A549 (cell line): ENCODE data around the gene MYH1. TPM values are rescaled to one million over a fixed set of nuclear protein-coding genes. Genes with fewer than 3 reads are reported as not detected.
A peak's percentile ranks its signal among the peaks of the same experiment; 100 is the strongest.

Experiments used
- ATAC-seq, 2 experiments: fragments of 200-7000 bp in 1 of 2; fragments of >200 bp in 1 of 2; cut with Nextera tagmentation in 1 of 2; cut with Tn5 transposase in 1 of 2; 3 replicates each; pipeline versions ENCODE4 v1.8.0 to v1.9.1; 2018 to 2020; ENCODE audit warnings: mild to moderate bottlenecking in 1 of 2, moderate library complexity in 1 of 2
- CTCF ChIA-PET: fragments of 300-600 bp; sonication (Branson Sonifier 250); formaldehyde crosslinking; extraction: SDS; loops from one replicate; lab custom pipeline; 2021; ENCODE audit warnings: antibody characterized with exemption, inconsistent platforms; lab: Yijun Ruan, JAX
- POLR2A ChIA-PET: fragments of 350-600 bp; formaldehyde crosslinking; extraction: SDS; loops from one replicate; lab custom pipeline; 2021; ENCODE audit warnings: antibody characterized with exemption, inconsistent platforms; lab: Yijun Ruan, JAX
- DNase-seq, 2 experiments: peaks; one replicate each; pipeline versions ENCODE4 v3.0.0 to v3.0.0-alpha.2; 2011 to 2016; ENCODE audit warnings: low read depth in 1 of 2, low spot score in 1 of 2
- FAIRE-seq: peaks from 2 replicates; lab custom pipeline; 2011; peaks lifted over from hg19 to GRCh38; lab: Jason Lieb, UNC
- H3K27ac ChIP-seq, 2 experiments: fragments of >200 bp; sonication (Bioruptor Twin); formaldehyde crosslinking; 3 replicates each; pipeline ENCODE4 v1.5.1; 2016 to 2017
- H3K4me1 ChIP-seq: fragments of >200 bp; sonication (Bioruptor Twin); formaldehyde crosslinking; 3 replicates; pipeline ENCODE4 v1.6.1; 2016
- H3K4me2 ChIP-seq: fragments of >200 bp; sonication (Bioruptor Twin); formaldehyde crosslinking; 3 replicates; pipeline ENCODE4 v1.6.1; 2016
- H3K4me3 ChIP-seq: fragments of >200 bp; sonication (Bioruptor Twin); formaldehyde crosslinking; 3 replicates; pipeline ENCODE4 v1.5.1; 2016
- H3K9me3 ChIP-seq: fragments of >200 bp; sonication (Bioruptor Twin); formaldehyde crosslinking; 3 replicates; pipeline ENCODE4 v1.6.1; 2016
- ATOH8 ChIP-seq: fragments of 250-450 bp; sonication (Bioruptor Pico); IDR thresholded peaks from 2 replicates; pipeline ENCODE4 v1.5.0; 2020; ENCODE audit warnings: low read depth, mild to moderate bottlenecking, moderate library complexity
- BCL3 ChIP-seq: fragments of >200 bp; sonication (Bioruptor Twin); formaldehyde crosslinking; IDR thresholded peaks from 3 replicates; pipeline ENCODE4 v1.6.1; 2016
- BHLHE40 ChIP-seq: IDR thresholded peaks from 2 replicates; pipeline ENCODE4 v1.6.1; 2012; ENCODE audit warnings: low read depth, low read length, inconsistent platforms
- EHF ChIP-seq: fragments of 250-450 bp; sonication (Bioruptor Pico); IDR thresholded peaks from 2 replicates; pipeline ENCODE4 v1.5.0; 2020; ENCODE audit warnings: mild to moderate bottlenecking
- EHMT2 ChIP-seq: fragments of 200-600 bp; sonication (generic); IDR thresholded peaks from 2 replicates; pipeline ENCODE4 v1.6.1; 2016; ENCODE audit warnings: antibody characterized with exemption, low read depth, mild to moderate bottlenecking, moderate library complexity
- ELK1 ChIP-seq: fragments of 150-350 bp; IDR thresholded peaks from 2 replicates; pipeline ENCODE4 v1.6.1; 2014; ENCODE audit warnings: low read depth, mild to moderate bottlenecking, low read length
- ESRRA ChIP-seq: fragments of 150-350 bp; IDR thresholded peaks from 2 replicates; pipeline ENCODE4 v1.6.1; 2014; ENCODE audit warnings: mild to moderate bottlenecking, low read length, borderline replicate concordance
- FOSB ChIP-seq: fragments of 250-450 bp; sonication (Bioruptor Pico); IDR thresholded peaks from 2 replicates; pipeline ENCODE4 v1.5.0; 2020; ENCODE audit warnings: mild to moderate bottlenecking, moderate library complexity
- FOSL2 ChIP-seq, 2 experiments: fragments of 450-650 bp in 1 of 2; fragments of >200 bp in 1 of 2; sonication (Bioruptor Twin) in 1 of 2; formaldehyde crosslinking; IDR thresholded peaks; 2 replicates each; pipeline versions ENCODE4 v1.5.0 to v1.6.1; 2016 to 2020; ENCODE audit warnings: mild to moderate bottlenecking in 1 of 2, moderate library complexity in 1 of 2
- FOXS1 ChIP-seq: fragments of 250-450 bp; sonication (Bioruptor Pico); IDR thresholded peaks from 2 replicates; pipeline ENCODE4 v1.5.0; 2020; ENCODE audit warnings: mild to moderate bottlenecking, moderate library complexity
- HDAC2 ChIP-seq: fragments of 200-600 bp; sonication (generic); IDR thresholded peaks from 2 replicates; pipeline ENCODE4 v1.6.1; 2016
- HES2 ChIP-seq: fragments of >200 bp; sonication (Bioruptor Twin); formaldehyde crosslinking; IDR thresholded peaks from 2 replicates; pipeline ENCODE4 v1.6.1; 2016
- HEYL ChIP-seq: fragments of 250-450 bp; sonication (Bioruptor Pico); IDR thresholded peaks from 2 replicates; pipeline ENCODE4 v1.8.0; 2021; ENCODE audit warnings: mild to moderate bottlenecking, moderate library complexity
- HOXA7 ChIP-seq: fragments of 250-450 bp; sonication (Bioruptor Pico); IDR thresholded peaks from 2 replicates; pipeline ENCODE4 v1.5.0; 2020; ENCODE audit warnings: mild to moderate bottlenecking, moderate library complexity
- HOXB13 ChIP-seq: fragments of 250-450 bp; sonication (Bioruptor Pico); IDR thresholded peaks from 2 replicates; pipeline ENCODE4 v1.5.0; 2020; ENCODE audit warnings: low read depth, mild to moderate bottlenecking, moderate library complexity
- MYC ChIP-seq: IDR thresholded peaks from 2 replicates; pipeline ENCODE4 v1.6.1; 2012; ENCODE audit warnings: mild to moderate bottlenecking, inconsistent platforms, low read length, improper control_type of control experiment, borderline replicate concordance
- NFE2L2 ChIP-seq: fragments of 150-350 bp; conservative IDR thresholded peaks from 2 replicates; pipeline ENCODE4 v1.6.1; 2014; ENCODE audit warnings: low read length
- NPAS2 ChIP-seq: fragments of 250-450 bp; sonication (Bioruptor Pico); IDR thresholded peaks from 2 replicates; pipeline ENCODE4 v1.8.0; 2022; ENCODE audit warnings: mild to moderate bottlenecking, moderate library complexity, borderline replicate concordance
- NR3C1 ChIP-seq: fragments of >200 bp; sonication (Bioruptor Twin); formaldehyde crosslinking; IDR thresholded peaks from 3 replicates; pipeline ENCODE4 v1.6.1; 2017
- POLR2A ChIP-seq: IDR thresholded peaks from 2 replicates; pipeline ENCODE4 v1.6.1; 2012; ENCODE audit warnings: mild to moderate bottlenecking, low read length
- POLR2AphosphoS2 ChIP-seq: conservative IDR thresholded peaks from 2 replicates; pipeline ENCODE4 v1.6.1; 2012; ENCODE audit warnings: low read length, improper control_type of control experiment, inconsistent platforms
- RAD21 ChIP-seq, 2 experiments: fragments of >200 bp in 1 of 2; sonication (Bioruptor Twin) in 1 of 2; formaldehyde crosslinking in 1 of 2; IDR thresholded peaks in 1 of 2; conservative IDR thresholded peaks in 1 of 2; 2 replicates in 1 of 2; 3 replicates in 1 of 2; pipeline ENCODE4 v1.6.1; 2012 to 2018; ENCODE audit warnings: inconsistent platforms in 1 of 2
- RARB ChIP-seq: fragments of 250-450 bp; sonication (Bioruptor Pico); IDR thresholded peaks from 2 replicates; pipeline ENCODE4 v1.8.0; 2021; ENCODE audit warnings: mild to moderate bottlenecking, moderate library complexity
- RCOR1 ChIP-seq: fragments of 150-350 bp; IDR thresholded peaks from 2 replicates; pipeline ENCODE4 v1.6.1; 2014; ENCODE audit warnings: antibody characterized with exemption, low read length, low read depth
- TFCP2L1 ChIP-seq: fragments of 250-450 bp; sonication (Bioruptor Pico); IDR thresholded peaks from 2 replicates; pipeline ENCODE4 v1.5.0; 2021; ENCODE audit warnings: mild to moderate bottlenecking
- ZC3H11A ChIP-seq: fragments of 450-650 bp; IDR thresholded peaks from 2 replicates; pipeline ENCODE4 v1.6.1; 2014; ENCODE audit warnings: antibody characterized with exemption, mild to moderate bottlenecking
- WGBS: methylation state at CpG from one replicate; pipeline ENCODE4 v1.1.6; 2017; ENCODE audit errors: missing lambda C conversion rate; 5-methylcytosine and 5-hydroxymethylcytosine counted together
- polyA plus RNA-seq, 4 experiments: library from polyadenylated mRNA; depleted of rRNA in 3 of 4; stranded (reverse); fragments of >200 nt; fragmentation: RNase III in 1 of 4; extraction: RNeasy Plus Mini Kit Qiagen cat#74134 plus additional on column Dnase treatment in 1 of 4; gene quantifications; 2 replicates in 3 of 4; 3 replicates in 1 of 4; pipeline ENCODE4 v1.2.3, GENCODE V29; 2011 to 2017

The MYH1 gene
- polyA plus RNA-seq, 2 of the 4 experiments (the other 2 are of a cell fraction), result not detected

- Histone ChIP-seq H3K4me3 (no peak within 1 kb of the TSS), H3K9me3 (no peaks in the 10 kb centered on the region), H3K4me1 (no peaks in the 10 kb centered on the region), H3K4me2 (no peak within 1 kb of the TSS), H3K27ac (no peak within 1 kb of the TSS)
- ATAC-seq, result no peak
- FAIRE-seq, result no peak
- no peak for TF ChIP-seq HES2
- POLR2A ChIA-PET, result no interaction called here
- WGBS, result 0% methylated on average over 1 of the region's 1 CpG
- DNase-seq, result no peak
- CTCF ChIA-PET, result no interaction called here
Measured at GRCh38 chr17:10469459-10469858, 48.9 kb downstream of the MYH1 start, which contains the start of gene MYH4. Gene MYH4, minus strand, starts transcription at chr17:10469559. Its CDS starts 2,814 bp downstream, at chr17:10466745.

GRCh38 chr17:10463402-10463801 is 54.9 kb downstream of the MYH1 start:
- POLR2A ChIA-PET, result no interaction called here
- H3K4me3 ChIP-seq, result no peak overlapping the region
- TF ChIP-seq RCOR1 (no peak), ZC3H11A (no peak), ELK1 (no peak), FOXS1 (no peak), NFE2L2 (no peak), ATOH8 (CRISPR knock-in tag) (no peak), BHLHE40 (no peak), HDAC2 (no peak), HOXB13 (no peak), MYC (no peak), BCL3 (no peak), HEYL (no peak), RAD21 (conservative IDR thresholded peaks at IDR 0.05 in 1 of 2, IDR thresholded peaks at IDR 0.05 in 1 of 2) (no peak), FOSL2 (IDR thresholded peaks at IDR 0.05) (no peak), FOSL2 (CRISPR knock-in tag; IDR thresholded peaks at IDR 0.05) (no peak), POLR2A (no peak), FOSB (CRISPR knock-in tag) (no peak), RARB (CRISPR knock-in tag) (no peak)
- TF ChIP-seq, all 56 proteins: peak for 0
- H3K4me2 ChIP-seq, result no peak overlapping the region
- under 1% methylated on average over 4 of the region's 4 CpGs for WGBS
- H3K27ac ChIP-seq, result no peak overlapping the region
- ATAC-seq, result peak in 1 of 2 experiments; percentile 47; a peak in 1 of 6 replicates
- no peaks in the 10 kb centered on the region for H3K4me1 ChIP-seq
- CTCF ChIA-PET, result interaction anchor here (1.0 to 1.3 kb wide), 2 partner anchors 135 to 153 kb away, joined by 3 to 5 read pairs; no protein-coding TSS in a partner anchor
- H3K9me3 ChIP-seq, result no peaks in the 10 kb centered on the region
- DNase-seq, result no peak
- no peak for FAIRE-seq

- FAIRE-seq, result no peak
Measured at GRCh38 chr17:10460062-10460461, 58.3 kb downstream of the MYH1 start.

More at GRCh38 chr17:10460062-10460461, 58.3 kb downstream of the MYH1 start:
- Histone ChIP-seq H3K27ac (no peak overlapping the region), H3K4me2 (no peak overlapping the region), H3K4me1 (no peaks in the 10 kb centered on the region), H3K4me3 (no peak overlapping the region), H3K9me3 (no peaks in the 10 kb centered on the region)
- DNase-seq (no peak), ATAC-seq (no peak)
- POLR2A ChIA-PET, result no interaction called here
- CTCF ChIA-PET, result no interaction called here
- TF ChIP-seq HOXA7 (CRISPR knock-in tag), result no peak
- TF ChIP-seq TFCP2L1, result no peak
- no peak for TF ChIP-seq RCOR1
- no peak for TF ChIP-seq NPAS2 (CRISPR knock-in tag)
- TF ChIP-seq RARB (CRISPR knock-in tag), result no peak
- TF ChIP-seq NR3C1, result no peak
- TF ChIP-seq EHF, result no peak
- TF ChIP-seq FOSB (CRISPR knock-in tag), result no peak
- TF ChIP-seq ESRRA, result no peak
- TF ChIP-seq HES2, result no peak
- TF ChIP-seq EHMT2, result no peak
- no peak for TF ChIP-seq POLR2AphosphoS2
- TF ChIP-seq NFE2L2, result no peak
- TF ChIP-seq HEYL, result no peak
- no peak for TF ChIP-seq ELK1
- 14% methylated on average over 4 of the region's 4 CpGs for WGBS
